Vagina (tissue), 2 donors: Measurements from ENCODE around the gene UBE2V1.
A peak's percentile ranks its signal among the peaks of the same experiment; 100 is the strongest.

ENCODE experiments used
- POLR2A ChIP-seq, 2 donors: fragments of 450-650 bp; IDR thresholded peaks; one replicate each; pipeline ENCODE4 v1.6.1; 2017; ENCODE audit warnings: antibody characterized with exemption in 2 of 2, mild to moderate bottlenecking in 2 of 2, moderate library complexity in 2 of 2
- TF ChIP-seq, protein P1 (sequence below), 3 experiments: fragments of 450-650 bp in 2 of 3; fragments of 200-600 bp in 1 of 3; sonication (generic) in 1 of 3; IDR thresholded peaks; one replicate each; pipeline ENCODE4 v1.5.1; 2017 to 2019; ENCODE audit warnings: antibody characterized with exemption in 3 of 3, mild to moderate bottlenecking in 2 of 3, moderate library complexity in 2 of 3

- TF ChIP-seq, protein P1, sequence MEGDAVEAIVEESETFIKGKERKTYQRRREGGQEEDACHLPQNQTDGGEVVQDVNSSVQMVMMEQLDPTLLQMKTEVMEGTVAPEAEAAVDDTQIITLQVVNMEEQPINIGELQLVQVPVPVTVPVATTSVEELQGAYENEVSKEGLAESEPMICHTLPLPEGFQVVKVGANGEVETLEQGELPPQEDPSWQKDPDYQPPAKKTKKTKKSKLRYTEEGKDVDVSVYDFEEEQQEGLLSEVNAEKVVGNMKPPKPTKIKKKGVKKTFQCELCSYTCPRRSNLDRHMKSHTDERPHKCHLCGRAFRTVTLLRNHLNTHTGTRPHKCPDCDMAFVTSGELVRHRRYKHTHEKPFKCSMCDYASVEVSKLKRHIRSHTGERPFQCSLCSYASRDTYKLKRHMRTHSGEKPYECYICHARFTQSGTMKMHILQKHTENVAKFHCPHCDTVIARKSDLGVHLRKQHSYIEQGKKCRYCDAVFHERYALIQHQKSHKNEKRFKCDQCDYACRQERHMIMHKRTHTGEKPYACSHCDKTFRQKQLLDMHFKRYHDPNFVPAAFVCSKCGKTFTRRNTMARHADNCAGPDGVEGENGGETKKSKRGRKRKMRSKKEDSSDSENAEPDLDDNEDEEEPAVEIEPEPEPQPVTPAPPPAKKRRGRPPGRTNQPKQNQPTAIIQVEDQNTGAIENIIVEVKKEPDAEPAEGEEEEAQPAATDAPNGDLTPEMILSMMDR (IDR thresholded peaks at IDR 0.05) = peak in 1 of 3 experiments; percentile 6
- no peak for TF ChIP-seq POLR2A (IDR thresholded peaks at IDR 0.05)
These were observed 25.8 kb upstream of the UBE2V1 start for GRCh38 chr20:50138479-50139393.
